ENCODE results near the gene COG5.

Gene COG5

DNA sequence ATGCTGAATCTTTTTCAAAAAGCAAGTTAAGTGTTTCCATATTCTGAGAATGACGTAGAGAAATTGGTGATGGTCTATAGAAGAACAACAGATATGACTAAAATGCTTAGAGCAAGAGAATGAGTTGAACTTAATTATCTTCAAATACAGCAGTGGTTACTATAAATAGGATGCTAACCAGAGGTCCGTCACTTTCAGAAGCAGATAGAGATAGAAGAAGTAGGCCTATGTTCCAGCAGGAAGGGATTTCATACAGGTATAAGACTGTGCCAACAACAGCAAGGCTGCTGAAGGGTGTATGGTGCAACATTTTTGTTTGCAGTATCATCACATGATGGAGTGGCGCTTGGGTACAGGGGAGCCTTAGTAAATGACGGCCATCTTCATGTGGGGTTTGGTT lies 326.3 kb downstream of the COG5 start:
- TF ChIP-seq POLR2AphosphoS5 (IDR thresholded peaks at IDR 0.05; ENCODE audit: low read depth, low read length) (no peak), TAF1 (IDR thresholded peaks at IDR 0.05; ENCODE audit: borderline replicate concordance, insufficient read depth, low read length) (no peak), FOXP2 (optimal IDR thresholded peaks at IDR 0.05; ENCODE audit: borderline replicate concordance, extremely low read depth, extremely low read length, insufficient read depth) (no peak), SIN3A (IDR thresholded peaks at IDR 0.05; ENCODE audit: borderline replicate concordance, insufficient read depth, low read length) (no peak)
- TF ChIP-seq, protein P1, sequence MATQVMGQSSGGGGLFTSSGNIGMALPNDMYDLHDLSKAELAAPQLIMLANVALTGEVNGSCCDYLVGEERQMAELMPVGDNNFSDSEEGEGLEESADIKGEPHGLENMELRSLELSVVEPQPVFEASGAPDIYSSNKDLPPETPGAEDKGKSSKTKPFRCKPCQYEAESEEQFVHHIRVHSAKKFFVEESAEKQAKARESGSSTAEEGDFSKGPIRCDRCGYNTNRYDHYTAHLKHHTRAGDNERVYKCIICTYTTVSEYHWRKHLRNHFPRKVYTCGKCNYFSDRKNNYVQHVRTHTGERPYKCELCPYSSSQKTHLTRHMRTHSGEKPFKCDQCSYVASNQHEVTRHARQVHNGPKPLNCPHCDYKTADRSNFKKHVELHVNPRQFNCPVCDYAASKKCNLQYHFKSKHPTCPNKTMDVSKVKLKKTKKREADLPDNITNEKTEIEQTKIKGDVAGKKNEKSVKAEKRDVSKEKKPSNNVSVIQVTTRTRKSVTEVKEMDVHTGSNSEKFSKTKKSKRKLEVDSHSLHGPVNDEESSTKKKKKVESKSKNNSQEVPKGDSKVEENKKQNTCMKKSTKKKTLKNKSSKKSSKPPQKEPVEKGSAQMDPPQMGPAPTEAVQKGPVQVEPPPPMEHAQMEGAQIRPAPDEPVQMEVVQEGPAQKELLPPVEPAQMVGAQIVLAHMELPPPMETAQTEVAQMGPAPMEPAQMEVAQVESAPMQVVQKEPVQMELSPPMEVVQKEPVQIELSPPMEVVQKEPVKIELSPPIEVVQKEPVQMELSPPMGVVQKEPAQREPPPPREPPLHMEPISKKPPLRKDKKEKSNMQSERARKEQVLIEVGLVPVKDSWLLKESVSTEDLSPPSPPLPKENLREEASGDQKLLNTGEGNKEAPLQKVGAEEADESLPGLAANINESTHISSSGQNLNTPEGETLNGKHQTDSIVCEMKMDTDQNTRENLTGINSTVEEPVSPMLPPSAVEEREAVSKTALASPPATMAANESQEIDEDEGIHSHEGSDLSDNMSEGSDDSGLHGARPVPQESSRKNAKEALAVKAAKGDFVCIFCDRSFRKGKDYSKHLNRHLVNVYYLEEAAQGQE (IDR thresholded peaks at IDR 0.05; ENCODE audit: insufficient read depth in 1 of 2, low read depth in 2 of 2, low read length in 2 of 2): no peak

DNA sequence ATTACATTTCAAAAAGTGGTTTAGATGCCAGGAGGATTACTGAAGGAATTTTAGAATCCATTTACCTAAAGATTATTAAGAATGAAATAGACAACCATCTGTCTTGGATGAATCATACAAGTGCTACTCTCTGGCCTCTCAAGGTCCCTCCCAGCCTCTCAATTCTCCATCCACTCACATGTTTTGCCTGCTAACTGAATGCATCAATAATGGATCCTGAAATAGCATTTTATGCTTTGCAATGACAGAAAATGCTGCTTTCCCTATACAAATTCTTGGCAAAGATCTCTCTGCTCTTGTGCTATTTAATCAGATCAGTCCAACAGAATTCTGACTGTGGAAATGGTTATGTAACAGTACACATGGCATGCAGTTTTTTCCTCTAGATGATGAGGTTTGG lies 326.9 kb downstream of the COG5 start:
- TF ChIP-seq FOXP2 (optimal IDR thresholded peaks at IDR 0.05; ENCODE audit: borderline replicate concordance, extremely low read depth, extremely low read length, insufficient read depth): no peak
- TF ChIP-seq POLR2AphosphoS5 (IDR thresholded peaks at IDR 0.05; ENCODE audit: low read depth, low read length): no peak
- no peak for TF ChIP-seq TAF1 (IDR thresholded peaks at IDR 0.05; ENCODE audit: borderline replicate concordance, insufficient read depth, low read length)
- TF ChIP-seq, protein P1 (IDR thresholded peaks at IDR 0.05; ENCODE audit: insufficient read depth in 1 of 2, low read depth in 2 of 2, low read length in 2 of 2): no peak
- TF ChIP-seq SIN3A (IDR thresholded peaks at IDR 0.05; ENCODE audit: borderline replicate concordance, insufficient read depth, low read length): no peak

DNA sequence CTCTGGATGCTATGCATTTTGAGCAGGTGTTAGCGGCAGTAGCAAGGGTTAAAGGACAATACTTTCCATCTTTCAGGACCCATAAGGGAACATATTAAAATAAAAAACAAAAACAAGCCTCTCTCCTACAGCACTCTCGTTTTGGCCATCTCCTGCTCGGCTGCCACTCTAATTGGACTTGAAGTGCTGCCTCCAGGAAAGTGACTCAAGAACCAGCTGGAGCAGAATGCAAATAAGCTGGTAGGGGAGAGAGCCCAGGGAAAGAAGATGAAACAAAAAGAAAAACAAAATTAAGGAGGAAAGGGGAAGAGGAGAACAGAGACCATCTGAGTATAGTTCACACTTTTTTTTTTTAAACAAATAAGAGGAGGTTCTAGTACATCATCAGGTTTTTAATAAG lies 329.3 kb downstream of the COG5 start:
- no peak for TF ChIP-seq FOXP2 (optimal IDR thresholded peaks at IDR 0.05; ENCODE audit: borderline replicate concordance, extremely low read depth, extremely low read length, insufficient read depth)
- no peak for TF ChIP-seq POLR2AphosphoS5 (IDR thresholded peaks at IDR 0.05; ENCODE audit: low read depth, low read length)
- TF ChIP-seq TAF1 (IDR thresholded peaks at IDR 0.05; ENCODE audit: borderline replicate concordance, insufficient read depth, low read length): no peak
- no peak for TF ChIP-seq SIN3A (IDR thresholded peaks at IDR 0.05; ENCODE audit: borderline replicate concordance, insufficient read depth, low read length)
- TF ChIP-seq, protein P1 (IDR thresholded peaks at IDR 0.05; ENCODE audit: insufficient read depth in 1 of 2, low read depth in 2 of 2, low read length in 2 of 2): no peak

DNA sequence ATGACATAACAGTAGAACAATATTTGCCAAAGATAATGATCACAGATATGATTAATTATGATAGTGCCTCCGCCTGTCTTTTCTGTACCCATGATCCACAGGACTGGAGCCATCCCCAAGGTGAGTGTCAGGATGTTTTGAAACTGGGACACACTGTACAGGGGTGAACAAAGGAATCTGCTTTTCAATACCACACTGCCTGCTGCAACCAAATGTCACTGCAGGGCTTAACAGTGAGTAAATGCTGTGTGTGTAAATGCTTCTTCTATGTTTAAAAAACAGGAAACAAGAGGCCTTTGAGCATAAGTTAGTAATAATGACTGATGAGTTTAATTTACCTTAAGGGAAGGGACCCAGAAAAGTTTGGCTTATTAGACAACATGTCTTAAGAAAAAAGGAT lies 329.7 kb downstream of the COG5 start:
- TF ChIP-seq POLR2AphosphoS5 (IDR thresholded peaks at IDR 0.05; ENCODE audit: low read depth, low read length): no peak
- TF ChIP-seq, protein P1 (IDR thresholded peaks at IDR 0.05; ENCODE audit: insufficient read depth in 1 of 2, low read depth in 2 of 2, low read length in 2 of 2): no peak
- TF ChIP-seq SIN3A (IDR thresholded peaks at IDR 0.05; ENCODE audit: borderline replicate concordance, insufficient read depth, low read length): no peak
- TF ChIP-seq FOXP2 (optimal IDR thresholded peaks at IDR 0.05; ENCODE audit: borderline replicate concordance, extremely low read depth, extremely low read length, insufficient read depth): no peak
- no peak for TF ChIP-seq TAF1 (IDR thresholded peaks at IDR 0.05; ENCODE audit: borderline replicate concordance, insufficient read depth, low read length)

DNA sequence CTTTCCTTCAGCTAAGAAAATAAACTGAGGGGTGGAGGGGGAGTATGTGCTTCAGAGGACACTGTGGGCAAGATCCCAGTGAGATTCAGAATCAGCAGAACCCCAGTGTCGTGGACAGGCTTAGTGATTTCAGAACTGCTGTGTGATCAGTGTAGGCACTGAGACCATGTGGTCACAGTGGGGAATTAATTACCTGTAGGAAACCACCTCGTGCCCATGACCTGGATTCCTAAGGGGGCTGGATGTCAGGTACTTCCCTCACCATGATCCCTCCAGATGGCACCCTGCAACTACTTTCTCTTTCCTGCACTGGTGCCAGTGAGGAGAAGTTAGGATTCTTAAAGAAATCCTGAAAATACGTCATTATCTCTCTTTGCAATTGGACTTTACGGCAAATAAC lies 330.5 kb downstream of the COG5 start:
- no peak for TF ChIP-seq FOXP2 (optimal IDR thresholded peaks at IDR 0.05; ENCODE audit: borderline replicate concordance, extremely low read depth, extremely low read length, insufficient read depth)
- TF ChIP-seq POLR2AphosphoS5 (IDR thresholded peaks at IDR 0.05; ENCODE audit: low read depth, low read length): no peak
- TF ChIP-seq, protein P1 (IDR thresholded peaks at IDR 0.05; ENCODE audit: insufficient read depth in 1 of 2, low read depth in 2 of 2, low read length in 2 of 2): no peak

All from PFSK-1 (cell line).